Sciatic nerve (tissue), 2 donors: ENCODE results near the gene PDCD7. TPM values are rescaled to one million over a fixed set of nuclear protein-coding genes. Genes with fewer than 3 reads are reported as not detected.
A peak's percentile ranks its signal among the peaks of the same experiment; 100 is the strongest.
"Not testable (repeated sequence)": the region's sequence is repeated elsewhere in the genome, so short reads cannot be mapped to it uniquely, and the experiment has no call there.

Source experiments
- ATAC-seq: fragments of 200-7000 bp; cut with Tn5 transposase; one replicate; pipeline ENCODE4 v1.9.1; 2020; ENCODE audit warnings: mild to moderate bottlenecking, moderate library complexity
- DNase-seq: peaks from one replicate; pipeline ENCODE4 v3.0.0-alpha.2; 2020; ENCODE audit warnings: low spot score
- intact Hi-C: fragments of 100-400 bp; cut with DNase I; formaldehyde crosslinking; loops from one replicate; pipeline ENCODE4 v1.14.2; 2022
- total RNA-seq: library from RNA; stranded (reverse); fragmentation: NEBNext Ultra II Directional; extraction: Animal tissue kit (Norgen Biotek cat#: 25700); gene quantifications from one replicate; pipeline ENCODE4 v1.2.1, GENCODE V29; 2021
- donor health status: DM: no; HTN: no; CAD: no.
- donor health status: DM: no; HTN: no; CAD: no.

The PDCD7 gene
- total RNA-seq: 29.6 TPM

GRCh38 chr15:65133548-65134200, at the start of gene PDCD7:
Gene PDCD7, minus strand, starts transcription at chr15:65133808. Its CDS starts 27 bp downstream, at chr15:65133781.
- ATAC-seq: peak; percentile 97
- peak; percentile 91 for DNase-seq
- intact Hi-C loops: no loop called here

GRCh38 chr15:65182538-65182937, 48.9 kb upstream of the PDCD7 start:
- ATAC-seq: no peak
- DNase-seq: no peak
- intact Hi-C loops: loop anchor here (10.0 kb wide), 1 partner anchor 92 kb away; no protein-coding TSS in a partner anchor

- intact Hi-C loops: loop anchor here (10.0 kb wide), 1 partner anchor 93 kb away; no protein-coding TSS in a partner anchor
- not testable (repeated sequence) for DNase-seq, ATAC-seq
These were observed 48.2 kb upstream of the PDCD7 start for GRCh38 chr15:65181582-65182353.

GRCh38 chr15:65180167-65180566, 46.6 kb upstream of the PDCD7 start:
- intact Hi-C loops: loop anchor here (10.0 kb wide), 1 partner anchor 95 kb away; no protein-coding TSS in a partner anchor
- ATAC-seq: no peak
- no peak for DNase-seq

GRCh38 chr15:65177901-65178300, 44.3 kb upstream of the PDCD7 start:
- intact Hi-C loops: no loop called here
- ATAC-seq: no peak
- DNase-seq: no peak

GRCh38 chr15:65176056-65176455, 42.4 kb upstream of the PDCD7 start:
- ATAC-seq (no peak), DNase-seq (no peak)
- intact Hi-C loops: no loop called here

GRCh38 chr15:65175511-65175910, 41.9 kb upstream of the PDCD7 start:
- intact Hi-C loops: no loop called here
- no peak for ATAC-seq
- no peak for DNase-seq

GRCh38 chr15:65174509-65174908, 40.9 kb upstream of the PDCD7 start:
- intact Hi-C loops: no loop called here
- ATAC-seq (no peak), DNase-seq (no peak)

- intact Hi-C loops: no loop called here
- ATAC-seq: no peak
These were observed 38.9 kb upstream of the PDCD7 start for GRCh38 chr15:65172531-65172930.

GRCh38 chr15:65171428-65171827, 37.8 kb upstream of the PDCD7 start:
- intact Hi-C loops: no loop called here
- no peak for DNase-seq
- ATAC-seq: no peak

More at GRCh38 chr15:65172531-65172930, 38.9 kb upstream of the PDCD7 start:
- no peak for DNase-seq

GRCh38 chr15:65165875-65166274, 32.3 kb upstream of the PDCD7 start:
- intact Hi-C loops: no loop called here
- DNase-seq (no peak), ATAC-seq (no peak)

- ATAC-seq: no peak
- DNase-seq: no peak
- intact Hi-C loops: no loop called here
These were observed 30.5 kb upstream of the PDCD7 start for GRCh38 chr15:65164139-65164538.

- intact Hi-C loops: no loop called here
- ATAC-seq (no peak), DNase-seq (no peak)
These were observed 29.4 kb upstream of the PDCD7 start for GRCh38 chr15:65163041-65163440.

- ATAC-seq (no peak), DNase-seq (no peak)
- intact Hi-C loops: no loop called here
These were observed 23.1 kb upstream of the PDCD7 start for GRCh38 chr15:65156692-65157091.

GRCh38 chr15:65154720-65155119, 21.1 kb upstream of the PDCD7 start:
- ATAC-seq (no peak), DNase-seq (no peak)
- intact Hi-C loops: no loop called here

GRCh38 chr15:65147902-65148301, 14.3 kb upstream of the PDCD7 start:
- DNase-seq (no peak), ATAC-seq (no peak)
- intact Hi-C loops: no loop called here

- ATAC-seq: no peak
- intact Hi-C loops: no loop called here
- no peak for DNase-seq
These were observed 12.8 kb upstream of the PDCD7 start for GRCh38 chr15:65146438-65146837.

GRCh38 chr15:65138631-65139030, 5.0 kb upstream of the PDCD7 start:
- intact Hi-C loops, DNase-seq, ATAC-seq: not testable (repeated sequence)

GRCh38 chr15:65137893-65138292, 4.3 kb upstream of the PDCD7 start:
- DNase-seq, intact Hi-C loops, ATAC-seq: not testable (repeated sequence)

GRCh38 chr15:65137089-65137488, 3.5 kb upstream of the PDCD7 start:
- ATAC-seq, DNase-seq, intact Hi-C loops: not testable (repeated sequence)
